ENCODE data around the gene ZBTB20.

- TF ChIP-seq, protein P1, sequence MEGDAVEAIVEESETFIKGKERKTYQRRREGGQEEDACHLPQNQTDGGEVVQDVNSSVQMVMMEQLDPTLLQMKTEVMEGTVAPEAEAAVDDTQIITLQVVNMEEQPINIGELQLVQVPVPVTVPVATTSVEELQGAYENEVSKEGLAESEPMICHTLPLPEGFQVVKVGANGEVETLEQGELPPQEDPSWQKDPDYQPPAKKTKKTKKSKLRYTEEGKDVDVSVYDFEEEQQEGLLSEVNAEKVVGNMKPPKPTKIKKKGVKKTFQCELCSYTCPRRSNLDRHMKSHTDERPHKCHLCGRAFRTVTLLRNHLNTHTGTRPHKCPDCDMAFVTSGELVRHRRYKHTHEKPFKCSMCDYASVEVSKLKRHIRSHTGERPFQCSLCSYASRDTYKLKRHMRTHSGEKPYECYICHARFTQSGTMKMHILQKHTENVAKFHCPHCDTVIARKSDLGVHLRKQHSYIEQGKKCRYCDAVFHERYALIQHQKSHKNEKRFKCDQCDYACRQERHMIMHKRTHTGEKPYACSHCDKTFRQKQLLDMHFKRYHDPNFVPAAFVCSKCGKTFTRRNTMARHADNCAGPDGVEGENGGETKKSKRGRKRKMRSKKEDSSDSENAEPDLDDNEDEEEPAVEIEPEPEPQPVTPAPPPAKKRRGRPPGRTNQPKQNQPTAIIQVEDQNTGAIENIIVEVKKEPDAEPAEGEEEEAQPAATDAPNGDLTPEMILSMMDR (IDR thresholded peaks at IDR 0.05): no peak
- no peak for TF ChIP-seq POLR2AphosphoS5 (IDR thresholded peaks at IDR 0.05)
Observed at GRCh38 chr3:114284644-114285043, 862.4 kb downstream of the ZBTB20 start.
